ENCODE results near the gene LGALS3BP.

- TF ChIP-seq CTCF (IDR thresholded peaks at IDR 0.05), result no peak
- TF ChIP-seq POLR2A (IDR thresholded peaks at IDR 0.05), result no peak
Observed at GRCh38 chr17:78924481-78925151, 55.1 kb downstream of the LGALS3BP start.

Measured in Peyer's patch (tissue), 4 donors.